ENCODE measurements around the gene KPNA2. TPM values are rescaled to one million over a fixed set of nuclear protein-coding genes. Genes with fewer than 3 reads are reported as not detected.

KPNA2 gene
- total and polyA plus RNA-seq, 2 of the 13 experiments (the other 11 are each of a cell fraction or from before 2014, with no cell fraction given): 111 to 305 TPM

GRCh38 chr17:68011199-68011665 lies 24.3 kb upstream of the KPNA2 start (continued):
- TF ChIP-seq MTA1 (CRISPR knock-in tag; IDR thresholded peaks at IDR 0.05; ENCODE audit: borderline replicate concordance) (peak; percentile 32; the same call in 1 of the 2 replicates), NR2F6 (IDR thresholded peaks at IDR 0.05) (peak; percentile 85), NR2F6 (CRISPR knock-in tag; IDR thresholded peaks at IDR 0.05) (peak; percentile 85), TERF1 (CRISPR knock-in tag; IDR thresholded peaks at IDR 0.05) (no peak), ZBTB26 (CRISPR knock-in tag; IDR thresholded peaks at IDR 0.05; ENCODE audit: borderline replicate concordance) (peak; percentile 44; the same call in 1 of the 2 replicates), HOXA7 (CRISPR knock-in tag; IDR thresholded peaks at IDR 0.05) (no peak), SKI (IDR thresholded peaks at IDR 0.05; ENCODE audit: partially characterized antibody) (no peak), POLR2AphosphoS2 (IDR thresholded peaks at IDR 0.05; ENCODE audit: low read depth, low read length) (no peak), ZIK1 (CRISPR knock-in tag; IDR thresholded peaks at IDR 0.05; ENCODE audit: borderline replicate concordance, low read depth) (no peak), MYNN (CRISPR knock-in tag; IDR thresholded peaks at IDR 0.05; ENCODE audit: low read depth) (no peak), CTCF (CRISPR knock-in tag; IDR thresholded peaks at IDR 0.05) (peak; percentile 83), ELF1 (CRISPR knock-in tag; IDR thresholded peaks at IDR 0.05) (no peak), ZNF362 (CRISPR knock-in tag; IDR thresholded peaks at IDR 0.05; ENCODE audit: borderline replicate concordance) (peak; percentile 28; the same call in 1 of the 2 replicates)

All from HepG2 (cell line).